ENCODE measurements around the gene PAPSS1. TPM values are rescaled to one million over a fixed set of nuclear protein-coding genes. Genes with fewer than 3 reads are reported as not detected.

Gene PAPSS1
- polyA plus RNA-seq, 3 donors, result 46.4 to 79.6 (median 64.8) TPM

- Mint-ChIP-seq H3K4me1 (peaks cover 5% of the 10 kb centered on the region), H3K27me3 (ENCODE audit: low read depth in 3 of 3) (peaks cover 0 to 2% (median 2%) of the 10 kb centered on the region in 3 donors), H3K36me3 (peaks cover 29 to 31% of the 10 kb centered on the region in 2 donors), H3K27ac (peak overlapping the region in 1 of 7 donors; percentile 11), H3K4me3 (no peak overlapping the region), H3K9me3 (peaks cover 0 to 15% (median 5%) of the 10 kb centered on the region in 7 donors)
- H3K9me3 ChIP-seq (replicated peaks in 1 of 2; ENCODE audit: control insufficient read depth in 1 of 2, insufficient read depth in 1 of 2, low read length in 2 of 2), result peaks cover 3 to 5% of the 10 kb centered on the region in 2 donors
- H4K20me1 ChIP-seq (ENCODE audit: insufficient read depth, low read length), result no peaks in the 10 kb centered on the region
- H3K4me2 ChIP-seq (replicated peaks; ENCODE audit: extremely low read depth, low read length, poor library complexity, severe bottlenecking), result no peak overlapping the region
- no CpG with 5 or more reads among the region's 2 CpGs for WGBS (ENCODE audit: insufficient coverage)
- no peak overlapping the region for H3K9ac ChIP-seq (ENCODE audit: insufficient read depth, low read length, poor library complexity, severe bottlenecking)
- no peak overlapping the region for H2AFZ ChIP-seq (ENCODE audit: insufficient read depth, low read depth, low read length, poor library complexity, severe bottlenecking)
- H3K36me3 ChIP-seq (replicated peaks in 1 of 2; ENCODE audit: control insufficient read depth in 1 of 2, insufficient read depth in 2 of 2, low read length in 2 of 2), result peaks cover 3 to 22% of the 10 kb centered on the region in 2 donors
- no peaks in the 10 kb centered on the region for H3K27me3 ChIP-seq (ENCODE audit: control insufficient read depth in 2 of 2, insufficient read depth in 2 of 2, low read length in 2 of 2)
- no peak for TF ChIP-seq CTCF (IDR thresholded peaks at IDR 0.05)
- H3K27ac ChIP-seq (ENCODE audit: low read depth in 1 of 2, low read length in 2 of 2), result no peak overlapping the region
- no peak for DNase-seq
- no peaks in the 10 kb centered on the region for H3K4me1 ChIP-seq (ENCODE audit: control insufficient read depth in 1 of 2, insufficient read depth in 2 of 2, low read length in 2 of 2)
- H3K79me2 ChIP-seq (ENCODE audit: insufficient read depth, low read length), result no peaks in the 10 kb centered on the region
- intact Hi-C loops (cut with micrococcal nuclease), result no loop called here
- H3K4me3 ChIP-seq (replicated peaks in 1 of 3; ENCODE audit: low read depth in 2 of 3, low read length in 3 of 3), result no peak overlapping the region
These were observed 96.0 kb downstream of the PAPSS1 start for GRCh38 chr4:107624024-107624423.

GRCh38 chr4:107622006-107622405 lies 98.0 kb downstream of the PAPSS1 start:
- no peak overlapping the region for H3K27ac Mint-ChIP-seq
- Histone ChIP-seq H3K4me1 (ENCODE audit: control insufficient read depth in 1 of 2, insufficient read depth in 2 of 2, low read length in 2 of 2) (no peaks in the 10 kb centered on the region), H4K20me1 (ENCODE audit: insufficient read depth, low read length) (no peaks in the 10 kb centered on the region), H3K27ac (ENCODE audit: low read depth in 1 of 2, low read length in 2 of 2) (no peak overlapping the region), H3K4me2 (replicated peaks; ENCODE audit: extremely low read depth, low read length, poor library complexity, severe bottlenecking) (no peak overlapping the region), H3K79me2 (ENCODE audit: insufficient read depth, low read length) (no peaks in the 10 kb centered on the region), H3K4me3 (replicated peaks in 1 of 3; ENCODE audit: low read depth in 2 of 3, low read length in 3 of 3) (no peak overlapping the region), H2AFZ (ENCODE audit: insufficient read depth, low read depth, low read length, poor library complexity, severe bottlenecking) (no peak overlapping the region), H3K9me3 (replicated peaks in 1 of 2; ENCODE audit: control insufficient read depth in 1 of 2, insufficient read depth in 1 of 2, low read length in 2 of 2) (peaks cover 3 to 5% of the 10 kb centered on the region in 2 donors), H3K27me3 (ENCODE audit: control insufficient read depth in 2 of 2, insufficient read depth in 2 of 2, low read length in 2 of 2) (no peaks in the 10 kb centered on the region), H3K36me3 (replicated peaks in 1 of 2; ENCODE audit: control insufficient read depth in 1 of 2, insufficient read depth in 2 of 2, low read length in 2 of 2) (peaks cover 3 to 23% of the 10 kb centered on the region in 2 donors), H3K9ac (ENCODE audit: insufficient read depth, low read length, poor library complexity, severe bottlenecking) (no peak overlapping the region)
- peaks cover 34% of the 10 kb centered on the region in 2 donors for H3K36me3 Mint-ChIP-seq
- peaks cover 0 to 4% (median 2%) of the 10 kb centered on the region in 3 donors for H3K27me3 Mint-ChIP-seq (ENCODE audit: low read depth in 3 of 3)
- no peak for DNase-seq
- no peak overlapping the region for H3K4me3 Mint-ChIP-seq
- TF ChIP-seq CTCF (IDR thresholded peaks at IDR 0.05), result no peak
- peaks cover 1 to 15% (median 8%) of the 10 kb centered on the region in 7 donors for H3K9me3 Mint-ChIP-seq
- peaks cover 5% of the 10 kb centered on the region for H3K4me1 Mint-ChIP-seq
- no CpG with 5 or more reads among the region's 2 CpGs for WGBS (ENCODE audit: insufficient coverage)
- intact Hi-C loops (cut with micrococcal nuclease), result no loop called here

Data from CD14-positive monocyte (primary cell).